Skeletal muscle satellite cell (primary cell): ENCODE data around the gene ATP8A2. TPM values are rescaled to one million over a fixed set of nuclear protein-coding genes. Genes with fewer than 3 reads are reported as not detected.
"Not testable (repeated sequence)": the region's sequence is repeated elsewhere in the genome, so short reads cannot be mapped to it uniquely, and the experiment has no call there.

Experiments used
- H3K27me3 ChIP-seq: 2 replicates; pipeline ENCODE4 v1.7.0; 2013; ENCODE audit warnings: low read length; ENCODE audit not compliant: control insufficient read depth, insufficient read depth
- H3K36me3 ChIP-seq: 2 replicates; pipeline ENCODE4 v1.7.0; 2013; ENCODE audit warnings: mild to moderate bottlenecking, control low read depth, low read length; ENCODE audit not compliant: insufficient read depth
- H3K4me1 ChIP-seq: 2 replicates; pipeline ENCODE4 v1.7.0; 2013; ENCODE audit warnings: low read length; ENCODE audit not compliant: control insufficient read depth, insufficient read depth
- H3K4me2 ChIP-seq: 2 replicates; pipeline ENCODE4 v1.7.0; 2013; ENCODE audit warnings: mild to moderate bottlenecking, low read length
- H3K4me3 ChIP-seq: 2 replicates; pipeline ENCODE4 v1.7.0; 2013; ENCODE audit warnings: low read length
- H3K9ac ChIP-seq: 2 replicates; pipeline ENCODE4 v1.7.0; 2013; ENCODE audit warnings: mild to moderate bottlenecking, low read depth, low read length, moderate library complexity
- H3K9me3 ChIP-seq: replicated peaks from 2 replicates; pipeline ENCODE4 v1.7.0; 2013; ENCODE audit warnings: mild to moderate bottlenecking, control low read depth, low read length
- small RNA-seq: library from RNA; depleted of rRNA; stranded (forward); fragments of <200 nt; gene quantifications from one replicate; pipeline ENCODE3, GENCODE V24; 2012

The ATP8A2 gene

GRCh38 chr13:26061947-26062346, 690.2 kb downstream of the ATP8A2 start:
- no peak overlapping the region for H3K4me3 ChIP-seq
- peak overlapping the region; percentile 33 for H3K4me2 ChIP-seq
- peaks cover 2% of the 10 kb centered on the region for H3K27me3 ChIP-seq
- H3K9me3 ChIP-seq: no peaks in the 10 kb centered on the region
- H3K4me1 ChIP-seq: peaks cover 12% of the 10 kb centered on the region
- no peaks in the 10 kb centered on the region for H3K36me3 ChIP-seq
- peak overlapping the region; percentile 12 for H3K9ac ChIP-seq

- Histone ChIP-seq H3K9ac (no peak overlapping the region), H3K27me3 (peaks cover 2% of the 10 kb centered on the region), H3K4me1 (peaks cover 12% of the 10 kb centered on the region), H3K4me2 (no peak overlapping the region), H3K36me3 (no peaks in the 10 kb centered on the region), H3K9me3 (no peaks in the 10 kb centered on the region), H3K4me3 (no peak overlapping the region)
Measured at GRCh38 chr13:26062853-26063444, 691.2 kb downstream of the ATP8A2 start.

GRCh38 chr13:26066492-26066891, 694.7 kb downstream of the ATP8A2 start:
- peaks cover 11% of the 10 kb centered on the region for H3K4me1 ChIP-seq
- H3K9me3 ChIP-seq, H3K4me3 ChIP-seq, H3K36me3 ChIP-seq, H3K27me3 ChIP-seq, H3K4me2 ChIP-seq, H3K9ac ChIP-seq: not testable (repeated sequence)

GRCh38 chr13:26067601-26068000, 695.8 kb downstream of the ATP8A2 start:
- Histone ChIP-seq H3K9ac (no peak overlapping the region), H3K4me1 (peaks cover 1% of the 10 kb centered on the region), H3K27me3 (no peaks in the 10 kb centered on the region), H3K4me3 (no peak overlapping the region), H3K36me3 (no peaks in the 10 kb centered on the region), H3K4me2 (no peak overlapping the region), H3K9me3 (no peaks in the 10 kb centered on the region)

- H3K9ac ChIP-seq, H3K4me2 ChIP-seq, H3K4me3 ChIP-seq, H3K27me3 ChIP-seq, H3K9me3 ChIP-seq, H3K36me3 ChIP-seq, H3K4me1 ChIP-seq: not testable (repeated sequence)
Measured at GRCh38 chr13:26068372-26068771, 696.6 kb downstream of the ATP8A2 start.

- H3K36me3 ChIP-seq, H3K27me3 ChIP-seq, H3K4me2 ChIP-seq, H3K9ac ChIP-seq, H3K9me3 ChIP-seq, H3K4me3 ChIP-seq, H3K4me1 ChIP-seq: not testable (repeated sequence)
Measured at GRCh38 chr13:26069642-26070041, 697.9 kb downstream of the ATP8A2 start.

- Histone ChIP-seq H3K4me3 (no peak overlapping the region), H3K4me1 (peaks cover 16% of the 10 kb centered on the region), H3K36me3 (no peaks in the 10 kb centered on the region), H3K9ac (no peak overlapping the region), H3K4me2 (no peak overlapping the region), H3K27me3 (no peaks in the 10 kb centered on the region), H3K9me3 (no peaks in the 10 kb centered on the region)
Measured at GRCh38 chr13:26071691-26072090, 699.9 kb downstream of the ATP8A2 start.

- not testable (repeated sequence) for H3K9me3 ChIP-seq, H3K27me3 ChIP-seq
Measured at GRCh38 chr13:26072335-26072734, 700.6 kb downstream of the ATP8A2 start.

GRCh38 chr13:26074706-26075105, 702.9 kb downstream of the ATP8A2 start:
- Histone ChIP-seq H3K9me3 (no peaks in the 10 kb centered on the region), H3K4me3 (peak overlapping the region; percentile 39), H3K27me3 (no peaks in the 10 kb centered on the region), H3K4me2 (peak overlapping the region; percentile 77), H3K36me3 (no peaks in the 10 kb centered on the region), H3K4me1 (peaks cover 16% of the 10 kb centered on the region), H3K9ac (peak overlapping the region; percentile 39)

More at GRCh38 chr13:26072335-26072734, 700.6 kb downstream of the ATP8A2 start:
- H3K9ac ChIP-seq, H3K4me3 ChIP-seq, H3K4me2 ChIP-seq, H3K36me3 ChIP-seq: not testable (repeated sequence)
- H3K4me1 ChIP-seq: peaks cover 16% of the 10 kb centered on the region

Small RNA genes lying within 50 kb of the gene (small RNA-seq; reads per million reads assigned to genes)
- gene RN7SL741P: not detected
- not detected for gene RNU6-78P
- not detected for gene RNY1P3
